Measurements from ENCODE around the gene C7.

- TF ChIP-seq TAF1 (IDR thresholded peaks at IDR 0.05; ENCODE audit: borderline replicate concordance, low read depth, low read length) (no peak), POLR2A (IDR thresholded peaks at IDR 0.05; ENCODE audit: low read depth, low read length) (no peak)
These were observed 78.1 kb downstream of the C7 start for GRCh38 chr5:40987349-40987748.

Measured in GM12892 (cell line).